Measurements from ENCODE around the gene PKM. TPM values are rescaled to one million over a fixed set of nuclear protein-coding genes. Genes with fewer than 3 reads are reported as not detected.

The PKM gene
- total RNA-seq (2022; extraction: Qiagen RNA extraction) = 3,058 to 3,449 TPM (median 3,170 TPM) in 5 replicates

DNA sequence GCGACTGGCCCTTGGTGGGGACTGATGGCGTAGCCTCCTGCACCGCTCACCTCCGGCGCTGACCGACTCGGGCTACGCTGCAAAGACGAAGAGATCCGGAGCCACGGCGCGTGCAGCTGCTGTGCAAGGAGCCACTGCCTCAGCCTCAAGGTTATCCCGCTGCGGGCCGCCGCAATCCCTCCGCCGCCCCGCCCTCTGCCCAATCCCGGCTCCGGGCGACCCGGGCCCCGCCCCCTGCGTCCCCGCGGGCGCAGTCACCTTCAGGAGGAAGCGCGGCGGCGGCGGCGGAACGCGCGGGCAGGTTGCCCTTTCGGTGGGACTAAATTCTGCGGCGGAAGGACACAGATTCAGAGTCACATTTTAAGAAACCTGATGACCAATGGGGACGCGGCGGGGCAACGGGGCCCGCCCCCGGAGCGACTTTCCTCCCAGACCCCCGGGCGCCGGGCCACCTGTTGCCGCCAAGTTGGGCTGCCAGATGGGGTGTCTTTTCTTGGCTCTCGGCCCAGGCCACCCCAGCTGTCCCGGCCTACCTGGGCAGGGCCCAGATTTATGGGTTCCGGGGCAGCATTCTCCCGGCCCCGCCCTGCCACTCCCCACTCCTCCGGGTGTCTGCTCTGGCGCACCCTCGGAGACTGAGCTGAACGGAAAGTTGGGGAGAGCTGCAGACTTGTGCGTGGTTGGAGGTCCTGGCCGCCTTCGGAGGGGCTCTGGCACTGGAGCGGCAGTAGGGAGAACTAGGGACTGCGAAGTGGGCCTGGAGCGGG is at the start of gene PKM:
TSS of gene PKM (minus strand) at position 125 of the 767 bp plus-strand sequence. CDS start 12,093 bp downstream, outside the sequence.

DNA sequence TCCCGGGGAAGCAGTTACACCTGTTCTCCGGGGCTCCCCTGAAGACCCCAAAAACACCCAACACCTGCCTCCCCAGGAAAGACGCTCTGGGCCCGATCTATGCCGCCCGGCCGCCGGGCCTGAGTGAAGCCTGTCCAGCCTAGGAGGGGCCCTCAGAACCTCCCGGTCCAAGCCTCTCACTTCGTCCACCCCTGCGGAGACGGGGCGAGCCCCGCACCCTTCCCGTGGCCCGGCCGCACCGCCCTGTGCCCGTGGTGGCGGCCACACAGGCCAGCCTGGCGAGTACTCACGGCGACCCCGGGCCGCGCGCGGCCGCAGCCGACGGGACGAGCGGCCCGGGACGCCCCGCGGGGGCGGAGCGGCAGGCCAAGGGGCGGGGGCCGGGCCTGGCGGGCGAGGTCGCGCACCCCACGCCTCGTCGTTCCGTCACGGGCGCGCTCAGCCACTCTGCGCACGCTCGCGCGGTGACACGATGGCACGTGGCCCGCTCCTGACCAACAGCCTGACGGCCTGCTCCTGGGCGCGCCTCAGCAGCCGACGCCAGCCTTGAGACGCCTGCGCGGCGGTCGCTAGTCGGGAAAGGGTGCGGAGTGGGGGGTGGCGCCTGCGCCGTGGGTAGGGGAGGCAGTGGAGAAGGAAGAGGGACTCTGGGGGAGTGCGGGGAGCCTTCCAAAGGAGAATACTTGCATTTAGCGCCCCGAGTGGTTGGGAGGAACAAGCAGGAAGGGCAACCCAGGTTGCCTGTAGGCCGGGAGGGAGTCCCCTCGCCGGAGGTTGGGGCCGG is 41.4 kb upstream of the PKM start, which contains the start of gene PARP6:
TSS of gene PARP6 (minus strand) at position 342 of the 784 bp plus-strand sequence. CDS start 5,077 bp downstream, outside the sequence.

DNA sequence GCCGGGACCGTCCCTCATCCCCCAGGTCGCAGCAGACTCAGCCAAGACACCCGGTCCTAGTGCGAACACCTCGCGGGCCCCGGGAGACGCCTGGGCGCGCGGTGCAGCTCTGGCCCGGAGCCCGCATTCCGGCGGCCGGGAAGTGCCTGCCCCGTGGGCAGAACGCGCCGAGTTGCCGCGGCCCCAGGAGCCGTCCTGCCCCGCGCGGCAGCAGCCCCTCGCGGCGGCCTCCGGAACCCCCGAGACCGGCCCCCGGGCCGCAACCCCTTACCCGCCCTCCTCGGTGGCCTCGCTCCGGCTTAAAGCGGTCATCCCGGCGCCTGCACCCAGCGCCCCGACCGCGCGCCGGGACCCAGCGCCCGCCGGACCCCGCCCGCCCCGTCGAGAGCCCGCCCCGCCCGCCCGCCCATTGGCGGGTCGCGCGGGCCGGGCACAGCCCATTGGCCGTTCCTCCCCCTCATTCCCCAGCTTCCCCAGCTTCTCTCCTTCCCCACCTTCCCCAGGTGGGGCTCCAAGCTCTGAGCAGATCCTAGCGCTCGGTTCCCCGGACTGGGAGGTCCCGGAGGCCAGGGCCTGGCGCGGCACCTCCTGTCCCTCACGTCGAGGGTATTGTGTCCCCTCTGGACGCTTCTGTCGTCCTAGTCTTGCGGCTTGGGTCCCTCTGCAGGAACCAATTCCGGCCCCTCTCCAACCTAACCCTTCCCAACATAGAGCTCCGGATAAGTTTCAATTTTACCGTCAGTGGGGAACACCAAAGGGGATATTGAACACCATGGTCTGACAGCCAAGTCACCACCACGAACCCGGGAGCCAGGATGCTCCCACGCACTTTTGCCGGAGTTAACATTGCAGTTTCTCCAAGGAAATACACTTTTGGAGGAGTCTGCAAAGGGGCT is 33.3 kb downstream of the PKM start, which contains the start of gene GRAMD2A:
TSS of gene GRAMD2A (minus strand) at position 328 of the 896 bp plus-strand sequence.

Other genes with a start within 250 kb of the PKM start
- 7.8 to 15.6 TPM (median 12.3 TPM) in 5 replicates for gene MYO9A, start 113.0 kb downstream of the PKM start, total RNA-seq (2022; extraction: Qiagen RNA extraction)
- 2.1 to 2.5 TPM (median 2.3 TPM) in 5 replicates for gene SENP8, start 112.8 kb downstream of the PKM start, total RNA-seq (2022; extraction: Qiagen RNA extraction)
- 0.07 to 0.31 TPM (median 0.16 TPM) in 5 replicates for gene GRAMD2A, start 33.4 kb downstream of the PKM start, total RNA-seq (2022; extraction: Qiagen RNA extraction)
- 49.4 to 64.1 TPM (median 61.7 TPM) in 5 replicates for gene PARP6, start 41.4 kb upstream of the PKM start, total RNA-seq (2022; extraction: Qiagen RNA extraction)
- 0.10 to 0.20 TPM (median 0.13 TPM) in 5 replicates for gene CELF6, start 89.0 kb upstream of the PKM start, total RNA-seq (2022; extraction: Qiagen RNA extraction)
- 140 to 164 TPM (median 150 TPM) in 5 replicates for gene HEXA, start 144.8 kb upstream of the PKM start, total RNA-seq (2022; extraction: Qiagen RNA extraction)
- gene TMEM202, start 167.1 kb upstream of the PKM start, total RNA-seq (2022; extraction: Qiagen RNA extraction) = not detected in 5 replicates
- 44.0 to 79.2 TPM (median 75.2 TPM) in 5 replicates for gene ARIH1, start 243.1 kb upstream of the PKM start, total RNA-seq (2022; extraction: Qiagen RNA extraction)

Data from A549 treated with Hydrocortisone at 1 μM for 4 hours (cell line).